Effector CD4-positive, alpha-beta T cell (primary cell): ENCODE results near the gene CDK7.

ENCODE experiments used
- DNase-seq: peaks from one replicate; pipeline ENCODE4 v3.0.0-alpha.2; 2020

Gene CDK7

DNA sequence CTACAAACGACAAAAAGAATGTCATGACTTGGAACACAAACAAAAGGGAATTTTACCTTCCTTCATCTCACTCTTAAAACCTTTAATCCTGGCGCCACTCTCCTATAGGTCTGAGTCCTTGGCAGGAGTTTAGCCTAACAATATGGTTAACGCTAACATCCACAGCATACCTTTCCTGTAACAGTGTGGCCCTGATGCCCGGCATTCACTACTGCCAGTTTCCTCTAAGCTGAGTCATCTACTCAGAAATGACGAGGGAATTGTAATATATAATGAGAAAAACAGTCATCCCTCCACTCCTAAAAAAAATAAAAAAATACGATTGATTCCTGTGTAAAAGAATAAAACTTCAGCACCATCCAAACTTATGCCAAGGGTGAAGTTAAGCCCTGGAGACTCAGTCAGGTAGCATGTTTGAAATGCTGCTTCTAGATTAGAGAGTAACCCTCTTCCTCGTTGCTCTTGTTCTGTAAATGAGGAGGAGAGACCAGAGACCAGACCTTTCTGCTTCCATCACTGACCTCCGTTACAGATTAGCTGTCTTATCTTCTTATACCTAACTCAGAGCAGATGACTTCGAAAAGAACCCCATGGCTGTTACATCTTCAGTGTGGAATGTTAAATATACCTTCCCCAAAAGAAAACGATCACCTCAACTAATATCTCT lies 60.5 kb downstream of the CDK7 start:
- DNase-seq, result no peak

DNA sequence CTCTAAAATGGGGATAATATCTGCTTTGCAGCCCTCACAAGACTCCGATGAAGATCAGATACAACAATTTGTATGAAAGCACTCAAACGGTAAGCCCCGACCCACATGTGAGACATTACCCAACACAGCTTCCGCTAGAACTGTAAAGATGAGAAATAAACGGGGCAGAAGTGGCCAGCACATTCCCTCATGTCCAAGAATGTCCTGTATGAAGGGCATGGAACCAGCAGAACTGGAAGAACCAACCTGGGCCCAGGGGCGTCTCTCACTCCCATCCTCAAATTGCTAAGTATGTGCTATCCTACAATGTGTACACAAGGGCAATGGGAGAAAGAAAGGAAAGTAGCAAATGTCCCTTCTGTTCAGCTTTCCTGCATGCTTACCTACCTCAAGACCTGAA lies 64.9 kb downstream of the CDK7 start:
- no peak for DNase-seq

DNA sequence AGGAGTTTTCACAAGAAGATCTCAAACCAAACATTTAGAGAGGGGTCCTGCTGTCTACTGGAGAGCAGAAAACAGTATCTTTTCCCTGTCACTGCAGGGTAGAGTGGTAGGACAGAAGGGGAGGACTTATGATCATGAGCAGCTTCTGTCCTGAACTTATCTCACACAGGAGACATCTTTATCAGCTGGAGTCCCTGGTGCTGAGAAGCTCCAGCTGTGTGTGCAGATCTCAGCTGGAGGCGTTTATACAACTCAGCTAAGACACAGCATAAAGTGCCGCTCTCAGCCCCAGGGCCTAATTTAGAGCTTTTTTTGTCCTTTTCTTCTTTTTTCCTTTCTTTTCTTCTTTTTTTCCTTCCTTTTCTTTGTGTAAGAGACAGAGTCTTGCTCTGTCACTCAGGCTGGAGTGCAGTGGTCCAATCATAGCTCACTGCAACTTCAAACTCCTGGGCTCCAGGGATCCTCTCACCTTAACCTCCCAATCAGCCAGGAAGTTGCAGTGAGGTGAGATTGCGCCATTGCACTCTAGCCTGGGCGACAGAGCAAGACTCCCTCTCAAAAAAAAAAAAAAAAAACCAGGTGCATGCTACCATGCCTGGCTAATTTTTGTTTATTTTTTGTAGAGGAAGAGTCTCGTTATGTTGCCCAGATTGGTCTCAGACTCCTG lies 66.0 kb downstream of the CDK7 start:
- DNase-seq, result no peak

DNA sequence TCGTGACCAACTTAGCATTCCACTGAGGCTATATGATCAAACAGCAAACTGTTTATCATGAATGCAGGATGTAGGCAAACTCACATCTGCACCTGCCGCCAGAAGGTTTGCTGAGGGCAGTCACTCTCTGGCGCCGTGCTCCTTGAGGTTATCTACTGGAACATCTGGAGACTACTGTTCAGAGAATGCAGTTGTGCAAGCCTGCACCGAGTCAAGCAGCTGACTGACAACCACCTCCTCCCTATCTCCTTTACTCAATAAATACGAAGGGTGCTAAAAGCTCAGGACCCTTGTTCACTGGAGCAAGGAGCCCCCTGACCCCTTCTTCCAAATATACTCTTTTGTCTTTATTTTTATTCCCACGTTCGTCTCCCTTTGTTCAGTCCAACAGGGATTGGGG lies 70.8 kb downstream of the CDK7 start:
- no peak for DNase-seq

DNA sequence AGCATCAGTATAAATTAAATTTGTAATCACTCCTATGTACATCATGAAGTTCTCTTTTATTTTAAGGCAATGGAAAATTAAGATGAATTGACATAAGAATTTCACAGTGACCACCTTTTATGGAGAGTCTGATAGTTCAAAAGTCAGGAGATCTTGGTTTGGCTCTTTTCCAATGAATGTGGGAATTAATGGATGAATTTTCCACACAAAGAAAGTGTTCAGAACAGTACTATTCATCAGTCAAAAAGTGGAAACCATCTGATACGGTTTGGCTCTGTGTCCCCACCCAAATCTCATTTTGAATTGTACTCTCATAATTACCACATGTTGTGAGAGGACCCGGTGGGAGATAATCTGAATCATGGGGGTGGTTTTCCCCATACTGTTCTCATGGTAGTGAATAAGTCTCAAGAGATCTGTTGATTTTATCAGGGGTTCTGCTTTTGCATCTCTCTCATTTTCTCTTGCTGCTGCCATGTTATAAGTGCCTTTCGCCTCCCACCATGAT lies 73.4 kb downstream of the CDK7 start:
- no peak for DNase-seq

DNA sequence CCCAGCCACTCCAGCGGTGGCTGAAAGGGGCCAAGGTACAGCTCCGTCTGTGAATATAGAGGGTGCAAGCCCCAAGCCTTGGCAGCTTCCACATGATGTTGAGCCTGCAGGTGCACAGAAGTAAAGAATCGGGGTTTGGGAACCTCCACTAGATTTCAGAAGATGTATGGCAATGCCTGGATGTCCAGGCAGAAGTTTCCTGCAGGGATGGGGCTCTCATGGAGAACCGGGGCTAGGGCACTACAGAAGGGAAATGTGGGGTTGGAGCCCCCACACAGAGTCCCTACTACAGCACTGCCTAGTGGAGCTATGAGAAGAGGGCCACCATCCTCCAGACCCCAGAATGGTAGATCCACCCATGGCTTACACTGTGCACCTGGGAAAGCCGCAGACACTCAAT lies 74.7 kb downstream of the CDK7 start:
- no peak for DNase-seq

DNA sequence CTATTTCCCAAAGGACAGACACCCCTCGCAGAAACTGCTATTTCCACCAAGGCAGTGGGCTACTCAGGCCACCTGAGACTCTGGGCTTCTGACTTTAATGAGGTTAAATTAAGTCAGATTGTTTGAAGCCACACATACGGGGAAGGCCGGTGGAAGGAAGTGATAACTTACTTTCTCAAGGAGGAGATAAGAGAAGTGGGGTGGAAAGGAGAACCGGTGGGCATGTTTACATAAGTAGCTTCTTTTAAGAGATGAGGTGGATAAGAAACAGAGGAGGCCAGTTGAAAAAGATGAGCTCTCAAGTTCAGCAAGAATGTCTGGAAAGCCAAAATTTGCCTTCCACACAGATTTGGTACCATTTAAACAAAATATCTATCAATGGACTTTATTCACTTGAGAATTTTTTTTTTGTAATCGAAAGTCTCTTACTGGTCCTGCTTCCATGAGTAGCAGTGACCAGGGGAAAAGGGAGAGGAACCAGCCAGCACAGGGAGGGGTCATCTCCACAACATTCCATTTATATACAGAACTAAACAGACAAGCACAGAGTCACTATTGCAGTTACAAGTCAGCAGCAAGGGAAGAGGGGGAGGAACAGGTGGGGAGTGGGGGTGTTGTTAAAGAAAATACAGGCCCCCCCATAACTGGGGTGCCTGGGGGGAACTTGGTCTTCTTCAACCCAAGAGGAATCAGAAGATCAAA lies 77.9 kb downstream of the CDK7 start:
- DNase-seq, result no peak

DNA sequence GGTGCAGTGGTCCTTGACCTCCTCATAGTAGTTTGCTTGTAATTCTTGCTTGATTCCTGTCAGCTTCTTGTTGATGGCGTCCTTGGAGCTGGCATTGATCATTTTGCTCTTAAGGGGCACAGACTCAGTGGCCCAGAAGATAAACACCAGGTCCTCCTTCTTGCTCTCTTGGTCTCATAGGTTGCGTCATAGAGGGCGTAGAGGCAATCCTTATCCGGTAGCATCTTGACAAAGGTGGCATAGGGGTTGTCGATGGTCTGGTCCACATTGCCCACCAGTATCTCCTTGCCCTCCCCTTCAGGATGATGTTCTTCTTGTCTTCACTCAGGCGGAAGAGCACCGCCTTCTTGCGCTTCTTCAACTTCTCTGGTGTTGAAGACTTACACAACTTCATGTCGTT lies 78.7 kb downstream of the CDK7 start:
- no peak for DNase-seq

DNA sequence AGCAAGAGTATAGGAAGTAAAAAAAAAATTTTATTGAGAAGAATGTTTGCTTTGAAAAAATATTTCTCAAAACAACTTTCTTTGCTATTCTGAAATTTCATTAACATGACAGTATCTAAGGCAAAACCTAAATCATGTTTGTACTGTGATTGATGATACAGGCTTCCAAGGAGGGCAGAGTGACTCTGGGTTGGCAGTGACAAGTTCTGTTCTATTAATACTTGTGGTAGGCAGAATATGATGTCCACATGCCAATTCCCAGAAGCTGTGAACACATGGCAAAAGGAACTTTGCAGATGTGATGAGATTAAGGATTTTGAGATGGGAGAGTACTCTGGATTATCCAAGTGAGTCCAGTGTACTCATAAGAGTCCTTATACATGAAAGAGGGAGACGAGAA lies 81.3 kb downstream of the CDK7 start:
- DNase-seq, result no peak

DNA sequence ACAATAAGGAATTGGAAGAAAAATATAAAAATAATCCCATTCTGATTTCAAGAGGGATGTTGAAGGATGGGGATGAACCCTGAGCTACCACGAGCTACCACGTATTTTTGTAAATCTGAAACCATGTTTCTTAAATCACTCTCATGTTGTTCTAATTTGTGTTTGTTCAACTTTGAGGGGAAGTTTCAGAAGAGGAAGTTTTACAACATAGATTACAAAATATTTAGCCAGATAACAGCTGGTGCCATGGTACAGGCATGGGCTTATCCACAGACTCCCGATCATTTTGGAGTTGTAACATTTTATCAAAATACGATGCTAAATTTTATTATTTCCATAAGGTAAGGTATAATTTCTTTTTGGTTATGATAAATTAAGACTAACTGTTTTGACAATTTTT lies 82.7 kb downstream of the CDK7 start:
- no peak for DNase-seq

DNA sequence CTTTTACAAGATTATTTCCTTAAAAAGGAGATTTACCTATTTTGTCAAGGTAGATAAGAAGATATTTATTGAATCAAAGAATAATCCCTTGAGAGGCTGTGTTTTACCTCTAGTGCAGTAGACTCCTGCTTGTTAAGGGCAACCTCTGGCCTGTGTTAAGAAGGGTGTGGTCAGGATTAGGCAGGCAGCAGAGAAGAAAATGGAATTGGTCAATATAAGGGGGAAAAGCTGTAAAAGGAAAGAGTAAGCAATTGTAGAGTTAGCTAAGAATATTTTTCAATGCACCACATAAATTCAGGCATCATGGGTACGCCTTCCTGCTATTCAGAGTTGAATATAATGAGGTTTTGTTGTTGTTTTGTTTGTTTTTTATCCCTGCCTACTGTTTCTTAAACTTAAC lies 91.7 kb downstream of the CDK7 start:
- DNase-seq, result no peak
